Tibial nerve (tissue), 4 donors: ENCODE measurements around the gene BACH2.
"Not testable (repeated sequence)": the region's sequence is repeated elsewhere in the genome, so short reads cannot be mapped to it uniquely, and the experiment has no call there.

Experiments
- EP300 ChIP-seq, 2 donors: sonication (generic); formaldehyde crosslinking; IDR thresholded peaks; one replicate each; pipeline ENCODE4 v1.6.1; 2017; ENCODE audit warnings: antibody characterized with exemption in 2 of 2, mild to moderate bottlenecking in 1 of 2
- TF ChIP-seq, protein P1 (sequence below), 5 experiments: fragments of 200-600 bp in 3 of 5; fragments of 450-650 bp in 2 of 5; sonication (generic) in 3 of 5; IDR thresholded peaks; one replicate each; pipeline ENCODE4 v1.5.1; 2016 to 2019; ENCODE audit warnings: antibody characterized with exemption in 5 of 5, mild to moderate bottlenecking in 3 of 5, moderate library complexity in 2 of 5

DNA sequence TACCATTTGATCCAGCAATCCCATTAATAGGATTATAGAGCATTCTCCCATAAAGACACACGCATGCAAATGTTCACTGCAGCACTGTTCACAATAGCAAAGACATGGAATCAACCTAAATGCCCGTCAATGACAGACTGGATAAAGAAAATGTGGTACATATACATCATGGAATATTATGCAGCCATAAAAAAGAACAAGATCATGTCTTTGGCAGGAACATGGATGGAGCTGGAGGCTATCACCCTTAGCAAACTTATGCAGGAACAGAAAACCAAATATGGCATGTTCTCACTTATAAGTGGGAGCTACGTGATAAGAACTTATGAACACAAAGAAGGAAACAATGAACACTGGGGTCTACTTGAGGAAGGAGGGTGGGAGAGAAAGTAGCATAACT is 180.5 kb downstream of the BACH2 start:
- TF ChIP-seq, protein P1, sequence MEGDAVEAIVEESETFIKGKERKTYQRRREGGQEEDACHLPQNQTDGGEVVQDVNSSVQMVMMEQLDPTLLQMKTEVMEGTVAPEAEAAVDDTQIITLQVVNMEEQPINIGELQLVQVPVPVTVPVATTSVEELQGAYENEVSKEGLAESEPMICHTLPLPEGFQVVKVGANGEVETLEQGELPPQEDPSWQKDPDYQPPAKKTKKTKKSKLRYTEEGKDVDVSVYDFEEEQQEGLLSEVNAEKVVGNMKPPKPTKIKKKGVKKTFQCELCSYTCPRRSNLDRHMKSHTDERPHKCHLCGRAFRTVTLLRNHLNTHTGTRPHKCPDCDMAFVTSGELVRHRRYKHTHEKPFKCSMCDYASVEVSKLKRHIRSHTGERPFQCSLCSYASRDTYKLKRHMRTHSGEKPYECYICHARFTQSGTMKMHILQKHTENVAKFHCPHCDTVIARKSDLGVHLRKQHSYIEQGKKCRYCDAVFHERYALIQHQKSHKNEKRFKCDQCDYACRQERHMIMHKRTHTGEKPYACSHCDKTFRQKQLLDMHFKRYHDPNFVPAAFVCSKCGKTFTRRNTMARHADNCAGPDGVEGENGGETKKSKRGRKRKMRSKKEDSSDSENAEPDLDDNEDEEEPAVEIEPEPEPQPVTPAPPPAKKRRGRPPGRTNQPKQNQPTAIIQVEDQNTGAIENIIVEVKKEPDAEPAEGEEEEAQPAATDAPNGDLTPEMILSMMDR (IDR thresholded peaks at IDR 0.05): not testable (repeated sequence)
- not testable (repeated sequence) for TF ChIP-seq EP300 (IDR thresholded peaks at IDR 0.05)
